Epithelial cell of esophagus (primary cell): ENCODE results near the gene TSNAX.
"Not testable (repeated sequence)": the region's sequence is repeated elsewhere in the genome, so short reads cannot be mapped to it uniquely, and the experiment has no call there.

Experiments used
- DNase-seq: peaks from one replicate; pipeline ENCODE4 v3.0.0; 2010; ENCODE audit warnings: low read depth
- H3K4me3 ChIP-seq: 2 replicates; pipeline ENCODE4 v1.5.1; 2011; ENCODE audit warnings: mild to moderate bottlenecking, low read length, control low read depth
- CTCF ChIP-seq: IDR thresholded peaks from 2 replicates; pipeline ENCODE4 v1.5.1; 2011; ENCODE audit warnings: low read depth, mild to moderate bottlenecking, low read length, control low read depth, inconsistent platforms; ENCODE audit not compliant: insufficient read depth; ENCODE audit errors: missing control alignments

Gene TSNAX

GRCh38 chr1:231487910-231488309 is 40.6 kb upstream of the TSNAX start:
- TF ChIP-seq CTCF, result no peak
- DNase-seq, result no peak
- H3K4me3 ChIP-seq, result no peak overlapping the region

GRCh38 chr1:231493421-231494185 is 34.9 kb upstream of the TSNAX start:
- DNase-seq, result peak; percentile 13
- H3K4me3 ChIP-seq, result no peak overlapping the region

GRCh38 chr1:231494439-231495110 is 33.9 kb upstream of the TSNAX start:
- TF ChIP-seq CTCF, result no peak

More at GRCh38 chr1:231493421-231494185, 34.9 kb upstream of the TSNAX start:
- no peak for TF ChIP-seq CTCF

GRCh38 chr1:231497629-231498152 is 30.8 kb upstream of the TSNAX start:
- H3K4me3 ChIP-seq, result no peak overlapping the region
- DNase-seq, result no peak
- TF ChIP-seq CTCF, result no peak

More at GRCh38 chr1:231494439-231495110, 33.9 kb upstream of the TSNAX start:
- no peak for DNase-seq
- no peak overlapping the region for H3K4me3 ChIP-seq

- no peak for DNase-seq
- no peak for TF ChIP-seq CTCF
- no peak overlapping the region for H3K4me3 ChIP-seq
Measured at GRCh38 chr1:231499148-231499763, 29.2 kb upstream of the TSNAX start.

GRCh38 chr1:231500666-231501065 is 27.8 kb upstream of the TSNAX start:
- H3K4me3 ChIP-seq, result no peak overlapping the region
- TF ChIP-seq CTCF, result no peak
- no peak for DNase-seq

GRCh38 chr1:231503168-231503567 is 25.3 kb upstream of the TSNAX start:
- DNase-seq, result not testable (repeated sequence)

More at GRCh38 chr1:231503168-231503567, 25.3 kb upstream of the TSNAX start:
- H3K4me3 ChIP-seq, result not testable (repeated sequence)
